HepG2 (cell line): ENCODE data around the gene PLCL1.

Experiments
- KAT7 ChIP-seq: IDR thresholded peaks from 2 replicates; pipeline ENCODE4 v1.6.1; 2018; ENCODE audit warnings: borderline replicate concordance, missing compliant biosample characterization
- REST ChIP-seq, 2 experiments: IDR thresholded peaks; 2 replicates each; pipeline ENCODE4 v1.6.1; 2011 to 2012; ENCODE audit warnings: low read length in 2 of 2, borderline replicate concordance in 1 of 2, low read depth in 1 of 2, mild to moderate bottlenecking in 1 of 2, moderate library complexity in 1 of 2
- TERF1 ChIP-seq: sonication (generic); formaldehyde crosslinking; IDR thresholded peaks from 2 replicates; pipeline ENCODE4 v1.8.0; 2022; ENCODE audit warnings: mild to moderate bottlenecking, missing genetic modification reagents, moderate library complexity
- TF ChIP-seq, protein P1 (sequence below): sonication (generic); formaldehyde crosslinking; IDR thresholded peaks from 2 replicates; pipeline ENCODE4 v1.5.0; 2020; ENCODE audit warnings: missing genetic modification reagents
- TF ChIP-seq, protein P2 (sequence below): sonication (generic); formaldehyde crosslinking; conservative IDR thresholded peaks from 2 replicates; pipeline ENCODE4 v1.8.0; 2022; ENCODE audit warnings: missing genetic modification reagents

DNA sequence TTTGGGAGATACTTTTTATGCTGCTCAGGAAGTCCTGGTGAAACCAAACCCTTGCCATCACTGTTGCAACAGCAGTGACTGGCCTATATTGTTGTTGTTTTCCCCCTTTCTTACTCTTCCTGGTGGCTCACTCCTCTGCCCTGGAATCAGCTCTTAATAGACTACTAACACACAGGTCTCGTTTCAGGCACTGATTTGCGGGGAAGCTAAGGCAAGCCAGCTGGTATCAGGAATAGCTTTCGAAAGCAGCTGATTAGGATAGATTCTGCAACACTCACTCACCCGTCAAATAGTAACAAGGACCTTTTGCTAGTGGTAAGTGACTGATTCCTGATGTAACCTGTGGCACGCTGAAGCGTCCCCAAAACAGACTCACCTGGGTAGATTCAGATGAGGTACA lies 360.4 kb downstream of the PLCL1 start:
- TF ChIP-seq KAT7 (CRISPR knock-in tag): no peak
- TF ChIP-seq, protein P1, sequence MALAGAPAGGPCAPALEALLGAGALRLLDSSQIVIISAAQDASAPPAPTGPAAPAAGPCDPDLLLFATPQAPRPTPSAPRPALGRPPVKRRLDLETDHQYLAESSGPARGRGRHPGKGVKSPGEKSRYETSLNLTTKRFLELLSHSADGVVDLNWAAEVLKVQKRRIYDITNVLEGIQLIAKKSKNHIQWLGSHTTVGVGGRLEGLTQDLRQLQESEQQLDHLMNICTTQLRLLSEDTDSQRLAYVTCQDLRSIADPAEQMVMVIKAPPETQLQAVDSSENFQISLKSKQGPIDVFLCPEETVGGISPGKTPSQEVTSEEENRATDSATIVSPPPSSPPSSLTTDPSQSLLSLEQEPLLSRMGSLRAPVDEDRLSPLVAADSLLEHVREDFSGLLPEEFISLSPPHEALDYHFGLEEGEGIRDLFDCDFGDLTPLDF: no peak
- no peak for TF ChIP-seq REST (IDR thresholded peaks at IDR 0.05; ENCODE audit: borderline replicate concordance in 1 of 2, low read depth in 1 of 2, low read length in 2 of 2)
- TF ChIP-seq, protein P2, sequence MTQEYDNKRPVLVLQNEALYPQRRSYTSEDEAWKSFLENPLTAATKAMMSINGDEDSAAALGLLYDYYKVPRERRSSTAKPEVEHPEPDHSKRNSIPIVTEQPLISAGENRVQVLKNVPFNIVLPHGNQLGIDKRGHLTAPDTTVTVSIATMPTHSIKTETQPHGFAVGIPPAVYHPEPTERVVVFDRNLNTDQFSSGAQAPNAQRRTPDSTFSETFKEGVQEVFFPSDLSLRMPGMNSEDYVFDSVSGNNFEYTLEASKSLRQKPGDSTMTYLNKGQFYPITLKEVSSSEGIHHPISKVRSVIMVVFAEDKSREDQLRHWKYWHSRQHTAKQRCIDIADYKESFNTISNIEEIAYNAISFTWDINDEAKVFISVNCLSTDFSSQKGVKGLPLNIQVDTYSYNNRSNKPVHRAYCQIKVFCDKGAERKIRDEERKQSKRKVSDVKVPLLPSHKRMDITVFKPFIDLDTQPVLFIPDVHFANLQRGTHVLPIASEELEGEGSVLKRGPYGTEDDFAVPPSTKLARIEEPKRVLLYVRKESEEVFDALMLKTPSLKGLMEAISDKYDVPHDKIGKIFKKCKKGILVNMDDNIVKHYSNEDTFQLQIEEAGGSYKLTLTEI (CRISPR knock-in tag): no peak
- no peak for TF ChIP-seq TERF1
